HG02870 (cell line): ENCODE measurements around the gene ANKHD1.

ENCODE experiments used
- ATAC-seq: cut with Tn5 transposase; IDR thresholded peaks from one replicate; pipeline ENCODE4 v1.9.1; 2021; ENCODE audit warnings: mild to moderate bottlenecking, moderate library complexity; ENCODE audit not compliant: unreplicated experiment

Gene ANKHD1, protein sequence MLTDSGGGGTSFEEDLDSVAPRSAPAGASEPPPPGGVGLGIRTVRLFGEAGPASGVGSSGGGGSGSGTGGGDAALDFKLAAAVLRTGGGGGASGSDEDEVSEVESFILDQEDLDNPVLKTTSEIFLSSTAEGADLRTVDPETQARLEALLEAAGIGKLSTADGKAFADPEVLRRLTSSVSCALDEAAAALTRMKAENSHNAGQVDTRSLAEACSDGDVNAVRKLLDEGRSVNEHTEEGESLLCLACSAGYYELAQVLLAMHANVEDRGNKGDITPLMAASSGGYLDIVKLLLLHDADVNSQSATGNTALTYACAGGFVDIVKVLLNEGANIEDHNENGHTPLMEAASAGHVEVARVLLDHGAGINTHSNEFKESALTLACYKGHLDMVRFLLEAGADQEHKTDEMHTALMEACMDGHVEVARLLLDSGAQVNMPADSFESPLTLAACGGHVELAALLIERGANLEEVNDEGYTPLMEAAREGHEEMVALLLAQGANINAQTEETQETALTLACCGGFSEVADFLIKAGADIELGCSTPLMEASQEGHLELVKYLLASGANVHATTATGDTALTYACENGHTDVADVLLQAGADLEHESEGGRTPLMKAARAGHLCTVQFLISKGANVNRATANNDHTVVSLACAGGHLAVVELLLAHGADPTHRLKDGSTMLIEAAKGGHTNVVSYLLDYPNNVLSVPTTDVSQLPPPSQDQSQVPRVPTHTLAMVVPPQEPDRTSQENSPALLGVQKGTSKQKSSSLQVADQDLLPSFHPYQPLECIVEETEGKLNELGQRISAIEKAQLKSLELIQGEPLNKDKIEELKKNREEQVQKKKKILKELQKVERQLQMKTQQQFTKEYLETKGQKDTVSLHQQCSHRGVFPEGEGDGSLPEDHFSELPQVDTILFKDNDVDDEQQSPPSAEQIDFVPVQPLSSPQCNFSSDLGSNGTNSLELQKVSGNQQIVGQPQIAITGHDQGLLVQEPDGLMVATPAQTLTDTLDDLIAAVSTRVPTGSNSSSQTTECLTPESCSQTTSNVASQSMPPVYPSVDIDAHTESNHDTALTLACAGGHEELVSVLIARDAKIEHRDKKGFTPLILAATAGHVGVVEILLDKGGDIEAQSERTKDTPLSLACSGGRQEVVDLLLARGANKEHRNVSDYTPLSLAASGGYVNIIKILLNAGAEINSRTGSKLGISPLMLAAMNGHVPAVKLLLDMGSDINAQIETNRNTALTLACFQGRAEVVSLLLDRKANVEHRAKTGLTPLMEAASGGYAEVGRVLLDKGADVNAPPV (N-terminal part only)

GRCh38 chr5:140401362-140402257 lies at the start of gene ANKHD1:
TSS of gene ANKHD1 (plus strand) at chr5:140401833. CDS start at chr5:140401968, 135 bp downstream.
- ATAC-seq: peak; percentile 82

- no peak for ATAC-seq
Measured at GRCh38 chr5:140355546-140355945, 46.1 kb upstream of the ANKHD1 start.

GRCh38 chr5:140356853-140357725 lies 44.5 kb upstream of the ANKHD1 start:
- ATAC-seq: peak; percentile 24

- ATAC-seq: peak; percentile 89
Measured at GRCh38 chr5:140357726-140358093, 43.9 kb upstream of the ANKHD1 start.

GRCh38 chr5:140358738-140359310 lies 42.8 kb upstream of the ANKHD1 start:
- ATAC-seq: no peak

GRCh38 chr5:140360101-140360500 lies 41.5 kb upstream of the ANKHD1 start, which contains the start of gene SLC4A9:
TSS of gene SLC4A9 (plus strand) at chr5:140360194. CDS start at chr5:140360237, 43 bp downstream.
- no peak for ATAC-seq

DNA sequence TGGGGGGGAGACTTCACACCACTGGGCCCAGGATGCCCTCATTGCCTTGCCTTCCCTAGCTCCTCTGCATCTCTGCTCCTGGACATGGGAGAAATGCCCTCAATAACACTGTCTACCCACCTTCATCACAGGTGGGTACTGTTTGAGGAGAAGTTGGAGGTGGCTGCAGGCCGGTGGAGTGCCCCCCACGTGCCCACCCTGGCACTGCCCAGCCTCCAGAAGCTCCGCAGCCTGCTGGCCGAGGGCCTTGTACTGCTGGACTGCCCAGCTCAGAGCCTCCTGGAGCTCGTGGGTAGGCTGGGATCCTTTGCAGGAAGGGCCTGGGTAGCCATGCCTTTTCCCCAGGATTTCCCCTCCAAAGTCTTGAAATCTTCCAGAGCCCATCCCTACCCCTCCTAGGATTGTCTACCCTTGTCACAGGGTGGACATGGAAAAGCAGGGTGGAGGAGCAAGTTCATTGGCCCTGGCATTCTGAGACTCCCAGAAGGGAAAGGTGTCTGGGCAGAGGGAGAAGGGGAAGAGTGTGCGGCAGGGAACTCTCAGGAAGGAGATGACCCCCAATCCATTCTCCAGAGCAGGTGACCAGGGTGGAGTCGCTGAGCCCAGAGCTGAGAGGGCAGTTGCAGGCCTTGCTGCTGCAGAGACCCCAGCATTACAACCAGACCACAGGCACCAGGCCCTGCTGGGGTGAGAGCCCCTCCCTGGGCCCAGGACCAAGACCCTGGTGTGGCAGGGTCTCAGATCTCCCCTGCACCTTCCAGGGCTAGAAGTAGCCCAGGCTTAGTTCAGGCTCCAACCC lies 40.8 kb upstream of the ANKHD1 start:
- no peak for ATAC-seq

GRCh38 chr5:140361901-140362300 lies 39.7 kb upstream of the ANKHD1 start:
- no peak for ATAC-seq

- ATAC-seq: no peak
Measured at GRCh38 chr5:140362311-140362710, 39.3 kb upstream of the ANKHD1 start.

GRCh38 chr5:140362875-140363630 lies 38.6 kb upstream of the ANKHD1 start:
- peak; percentile 85 for ATAC-seq

- no peak for ATAC-seq
Measured at GRCh38 chr5:140363631-140364471, 37.8 kb upstream of the ANKHD1 start.

GRCh38 chr5:140364472-140364765 lies 37.2 kb upstream of the ANKHD1 start:
- no peak for ATAC-seq

DNA sequence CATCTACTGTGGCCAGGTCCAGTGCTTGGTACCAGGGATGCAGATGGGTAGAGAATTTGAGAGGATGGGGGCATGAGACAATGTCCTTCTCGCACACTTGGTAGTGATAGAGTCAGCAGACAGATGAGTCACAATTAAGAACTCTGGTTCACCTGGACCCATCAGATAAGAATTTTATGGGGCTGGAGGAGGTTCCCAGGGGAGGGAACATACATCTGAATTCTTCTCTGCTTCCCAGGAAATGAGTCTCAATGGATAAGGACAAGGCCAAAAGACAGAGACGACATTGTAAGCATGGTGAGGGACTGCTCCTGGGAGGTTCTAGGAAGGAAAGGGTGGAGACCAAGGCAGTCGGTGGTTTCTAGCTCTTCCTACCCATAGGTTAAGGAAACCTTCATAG lies 36.4 kb upstream of the ANKHD1 start:
- no peak for ATAC-seq

GRCh38 chr5:140365941-140366340 lies 35.7 kb upstream of the ANKHD1 start:
- no peak for ATAC-seq

- ATAC-seq: no peak
Measured at GRCh38 chr5:140366589-140367255, 34.9 kb upstream of the ANKHD1 start.
